Measurements from ENCODE around the gene LIMS2.

LIMS2 gene

DNA sequence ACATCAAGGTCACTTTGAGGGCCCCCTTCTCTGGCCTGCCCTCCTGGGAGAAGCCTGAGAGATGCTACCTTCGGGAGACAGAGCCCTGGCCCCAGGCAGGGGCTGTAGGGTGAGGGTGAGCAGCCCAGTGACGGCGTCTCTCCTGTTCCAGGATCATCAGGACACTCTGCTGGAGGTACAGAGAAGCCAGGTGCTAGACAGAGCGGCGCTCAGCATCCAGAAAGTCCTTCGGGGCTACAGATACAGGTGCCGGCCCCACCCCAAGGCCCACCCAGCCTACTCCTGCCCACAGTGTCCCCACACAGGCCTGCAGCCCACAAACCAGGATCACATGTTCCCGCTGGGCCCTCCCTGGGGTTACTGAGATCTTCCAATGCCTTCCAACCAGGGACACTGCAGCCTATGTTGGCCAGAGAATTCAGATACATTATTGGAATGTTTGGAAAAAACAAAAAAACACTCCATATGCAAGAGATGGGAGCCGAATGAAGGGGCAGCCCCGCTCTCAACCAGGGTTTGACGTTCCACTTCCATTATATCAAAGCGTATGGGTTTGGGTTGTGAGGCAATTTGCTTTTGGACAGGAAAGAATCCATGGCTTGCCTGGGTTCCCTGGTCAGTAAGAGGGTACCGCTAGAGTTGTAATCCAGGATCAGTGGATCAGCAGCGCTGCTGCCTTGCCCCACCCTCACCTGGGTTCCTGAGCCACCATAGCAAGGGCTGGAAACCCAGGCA lies 78.9 kb downstream of the LIMS2 start:
- DNase-seq = no peak

DNA sequence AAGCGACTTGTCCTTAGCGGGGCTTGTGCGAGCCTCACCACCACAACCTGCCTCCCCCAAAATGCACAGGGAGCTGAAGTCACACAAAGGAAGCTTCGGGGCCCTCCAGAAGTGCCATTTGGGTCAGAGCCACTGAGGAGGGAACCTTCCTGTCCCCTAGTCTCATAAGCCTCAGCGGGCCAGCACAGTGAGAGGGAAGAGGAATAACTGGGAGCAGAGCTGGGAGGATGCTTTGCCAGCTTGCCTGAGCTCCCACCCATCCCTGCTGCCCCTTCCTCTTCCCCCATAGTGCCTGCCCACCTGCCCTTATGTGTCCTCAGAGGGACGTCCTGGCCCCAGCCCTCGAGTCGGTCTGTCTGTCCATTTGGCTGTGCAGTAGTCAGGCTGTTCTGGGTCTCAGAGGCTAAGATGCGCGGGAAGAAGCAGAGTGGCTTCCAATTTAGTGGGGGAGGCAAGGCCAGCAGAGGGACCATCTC lies 81.2 kb downstream of the LIMS2 start:
- no peak for DNase-seq

DNA sequence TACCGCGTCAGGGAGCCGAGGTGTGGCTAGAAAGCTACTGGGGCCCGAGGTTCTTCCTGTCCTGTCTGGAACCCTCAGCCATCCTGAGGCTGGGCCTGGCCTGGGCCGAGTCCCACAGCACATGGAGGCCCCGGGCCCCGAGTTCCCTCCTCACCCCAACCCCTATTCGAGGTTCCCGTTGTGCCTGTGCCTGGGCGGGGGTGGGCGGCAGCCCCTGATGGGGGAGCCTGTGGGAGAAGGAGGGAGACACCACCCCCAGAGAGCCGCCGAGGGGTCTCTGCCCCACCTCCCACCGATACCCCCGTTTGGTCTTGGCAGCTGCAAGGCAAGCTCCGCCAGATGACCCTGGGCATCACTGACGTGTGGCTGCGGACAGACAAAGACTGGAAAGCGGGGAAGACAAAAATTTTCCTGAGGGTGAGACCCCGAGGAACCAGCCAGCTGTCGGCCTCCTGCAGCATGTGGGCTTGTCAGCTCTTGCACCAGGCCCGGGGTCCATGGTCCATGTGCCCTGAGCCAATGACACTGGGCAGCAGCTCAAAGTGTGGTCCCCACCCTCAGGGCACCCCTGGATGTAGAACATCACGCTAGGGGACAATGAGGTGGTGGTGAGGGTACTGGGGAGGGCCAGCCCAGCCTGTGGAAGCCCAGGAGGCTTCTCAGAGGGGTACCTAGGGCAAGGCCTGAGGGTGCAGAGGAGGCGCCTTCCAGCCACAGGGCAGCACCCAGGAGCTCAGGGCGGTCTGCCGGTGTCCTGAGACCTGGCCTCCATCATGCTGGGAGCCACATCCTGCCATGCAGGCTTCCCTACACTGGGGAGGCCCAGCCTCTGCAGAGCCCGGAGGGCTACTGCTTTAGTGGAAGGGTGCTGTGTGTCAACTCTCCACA lies 81.9 kb downstream of the LIMS2 start:
- no peak for DNase-seq

DNA sequence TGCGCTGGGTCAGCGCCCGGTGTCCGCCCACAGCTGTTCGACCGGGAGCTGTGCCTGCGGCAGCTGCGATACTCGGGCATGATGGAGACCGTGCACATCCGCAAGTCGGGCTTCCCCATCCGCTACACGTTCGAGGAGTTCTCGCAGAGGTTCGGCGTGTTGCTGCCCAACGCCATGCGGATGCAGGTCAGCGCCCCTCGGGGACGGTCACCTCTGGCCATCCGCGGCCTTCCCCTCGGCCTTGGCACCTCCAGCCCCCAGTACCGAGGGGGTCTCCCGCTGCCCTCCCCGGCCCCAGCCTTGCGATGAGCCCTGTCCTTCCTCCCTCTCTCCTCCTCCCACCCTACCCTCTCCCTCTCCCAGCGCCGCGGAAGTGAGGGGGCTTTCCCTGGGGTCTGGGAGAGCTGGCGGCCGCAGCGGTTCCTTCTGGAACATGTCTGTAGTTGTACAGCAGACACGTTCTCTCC lies 82.5 kb downstream of the LIMS2 start:
- DNase-seq = no peak

DNA sequence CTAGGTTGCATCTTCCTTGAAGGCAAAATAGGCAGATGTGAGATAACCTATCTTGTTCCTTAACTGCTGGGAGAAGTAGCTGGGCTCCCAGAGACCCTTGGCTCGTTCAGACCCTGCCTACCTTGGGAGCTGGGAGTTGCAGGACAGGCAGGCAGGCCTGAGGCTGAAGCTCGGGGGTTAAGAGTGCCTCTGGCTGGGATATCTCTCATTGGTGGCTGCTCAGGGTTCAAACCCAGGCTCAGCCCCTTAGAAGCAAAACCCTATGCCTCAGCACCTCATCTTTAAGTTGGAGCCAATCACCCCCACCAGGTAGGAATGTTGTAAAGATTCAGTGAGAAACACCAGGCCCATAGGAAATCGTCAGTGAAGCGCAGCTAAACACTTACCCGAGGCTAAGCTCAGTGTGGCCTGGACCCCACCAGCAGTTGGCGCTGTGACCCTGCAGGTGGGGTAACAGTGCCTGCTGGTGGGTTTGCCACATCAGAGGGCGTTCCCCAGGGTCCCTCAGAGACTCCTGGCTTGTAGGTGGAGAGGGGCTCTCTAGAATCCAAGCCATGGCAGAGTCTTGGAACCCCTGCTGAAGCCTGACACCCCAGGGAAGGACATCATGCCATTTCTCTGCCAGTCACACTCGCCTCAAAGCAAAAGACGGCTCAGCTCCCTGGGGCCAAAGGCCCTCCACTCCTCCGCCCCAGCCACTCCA lies 84.0 kb downstream of the LIMS2 start:
- DNase-seq = peak; percentile 2

DNA sequence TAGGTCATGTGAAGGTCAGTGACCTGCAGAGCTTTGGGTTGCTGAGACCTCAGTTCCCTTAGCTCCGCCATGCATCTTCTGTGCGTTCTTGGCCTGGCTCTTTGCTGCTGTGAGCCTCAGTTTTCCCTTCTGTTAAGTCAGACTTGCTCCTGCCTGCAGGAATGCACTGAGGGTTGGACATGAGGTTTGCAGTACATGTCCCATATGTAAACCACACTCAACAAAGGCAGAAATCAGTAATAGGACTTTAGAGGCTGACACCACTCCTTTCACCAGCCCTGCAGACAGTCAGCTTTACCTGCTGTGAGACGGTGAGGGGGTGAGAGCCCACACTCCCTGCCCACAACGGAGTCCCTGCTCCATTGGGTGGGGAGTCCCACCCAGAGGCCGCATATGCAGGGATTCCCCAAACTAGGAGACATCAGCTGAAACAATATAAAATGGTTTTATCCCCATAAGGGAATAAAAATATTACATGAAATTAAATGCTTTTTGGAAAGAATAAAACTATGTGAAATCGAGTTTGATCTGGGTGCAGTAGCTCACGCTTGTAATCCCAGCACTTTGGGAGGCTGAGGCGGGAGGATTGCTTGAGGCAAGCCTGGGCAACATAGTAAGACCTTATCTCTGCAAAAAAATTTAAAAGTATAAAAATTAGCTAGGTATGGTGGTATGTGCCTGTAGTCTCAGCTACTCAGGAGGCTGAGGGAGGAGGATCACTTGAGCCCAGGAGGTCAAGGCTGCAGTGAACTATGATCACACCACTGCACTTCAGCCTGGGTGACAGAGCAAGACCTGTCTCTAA lies 84.7 kb downstream of the LIMS2 start:
- no peak for DNase-seq

DNA sequence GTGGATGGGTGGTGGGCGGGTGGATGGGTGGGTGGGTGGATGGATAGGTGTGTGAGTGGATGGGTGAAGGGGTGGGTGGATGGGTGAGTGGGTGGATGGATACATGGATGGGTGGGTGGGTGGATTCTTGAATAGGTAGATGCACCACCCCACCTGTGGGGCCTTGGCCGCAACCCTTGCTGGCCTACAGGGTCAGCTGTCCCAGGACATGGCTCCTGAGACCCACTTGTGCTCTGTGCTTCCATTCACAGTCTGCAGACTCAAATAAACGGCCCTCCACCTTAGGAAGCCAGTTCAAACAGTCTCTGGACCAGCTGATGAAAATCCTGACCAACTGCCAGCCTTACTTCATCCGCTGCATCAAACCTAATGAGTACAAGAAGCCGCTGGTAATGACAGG lies 85.5 kb downstream of the LIMS2 start:
- DNase-seq = no peak

DNA sequence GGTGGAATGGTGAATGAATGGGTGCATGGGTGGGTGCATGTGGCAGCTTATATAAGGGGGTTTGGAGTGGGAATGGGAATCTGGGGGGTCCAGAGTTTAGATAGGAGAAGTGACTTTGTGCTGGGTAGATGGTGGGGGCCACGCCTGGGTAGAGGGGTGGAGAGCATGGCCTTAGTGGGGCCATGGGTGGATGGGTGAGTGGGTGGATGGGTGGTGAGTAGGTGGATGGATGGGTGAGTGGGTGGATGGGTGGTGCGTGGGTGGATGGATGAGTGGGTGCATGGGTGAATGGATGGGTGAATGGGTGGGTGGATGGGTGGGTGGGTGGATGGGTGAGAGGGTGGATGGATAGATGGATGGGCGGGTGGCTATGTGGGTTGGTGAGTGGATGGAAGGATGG lies 86.0 kb downstream of the LIMS2 start:
- no peak for DNase-seq
